K562 (cell line): ENCODE results near the gene PDZRN4. TPM values are rescaled to one million over a fixed set of nuclear protein-coding genes. Genes with fewer than 3 reads are reported as not detected.

Source experiments
- ATAC-seq: fragments of 200-7000 bp; cut with Tn5 transposase; 3 replicates; pipeline ENCODE4 v1.9.1; 2020; ENCODE audit warnings: moderate library complexity
- BruUV-seq: library from RNA; stranded (reverse); fragments of 400-500 nt; replicated peaks from 2 replicates; lab custom pipeline; 2021; lab: Mats Ljungman, UMichigan
- CTCF ChIA-PET: fragments of 300-600 bp; formaldehyde crosslinking; extraction: SDS; loops from one replicate; lab custom pipeline; 2021; ENCODE audit warnings: low intra/inter-chr PET ratio; lab: Yijun Ruan, JAX
- POLR2A ChIA-PET: fragments of 300-600, 350-650 bp; sonication (Branson Sonifier 250); formaldehyde crosslinking; extraction: SDS; loops from one replicate; lab custom pipeline; 2021; ENCODE audit warnings: antibody characterized with exemption, inconsistent platforms; lab: Yijun Ruan, JAX
- DNase-seq, 4 experiments: peaks; one replicate each; pipeline versions ENCODE4 v3.0.0 to v3.0.0-alpha.2; 2011 to 2018; ENCODE audit warnings: low spot score in 3 of 4, mixed read lengths in 3 of 4; ENCODE audit errors: extremely low read depth in 1 of 4
- FAIRE-seq: peaks from 2 replicates; lab custom pipeline; 2011; peaks lifted over from hg19 to GRCh38; lab: Jason Lieb, UNC
- H2AFZ ChIP-seq: 2 replicates; pipeline ENCODE4 v1.6.0; 2011; ENCODE audit warnings: low read depth, low read length, control low read depth, inconsistent platforms
- H3K27ac ChIP-seq: fragments of 200-600 bp; 3 replicates; pipeline ENCODE4 v1.8.0; 2011; ENCODE audit warnings: low read depth, mild to moderate bottlenecking, control low read depth, inconsistent platforms, low read length, moderate library complexity, mixed read lengths; ENCODE audit errors: extremely low read depth
- H3K27me3 ChIP-seq, 2 experiments: fragments of 300-600 bp in 1 of 2; 2 replicates in 1 of 2; 3 replicates in 1 of 2; pipeline versions ENCODE4 v1.6.0 to v1.8.0; 2011; ENCODE audit warnings: inconsistent platforms in 2 of 2, low read length in 2 of 2, mild to moderate bottlenecking in 1 of 2, mixed read lengths in 1 of 2, moderate library complexity in 1 of 2; ENCODE audit not compliant: control insufficient read depth in 2 of 2, insufficient read depth in 2 of 2
- H3K36me3 ChIP-seq: fragments of 300-600 bp; 3 replicates; pipeline ENCODE4 v1.8.0; 2011; ENCODE audit warnings: mild to moderate bottlenecking, low read length, inconsistent platforms; ENCODE audit not compliant: control insufficient read depth, insufficient read depth
- H3K4me1 ChIP-seq, 2 experiments: fragments of 200-600 bp in 1 of 2; replicated peaks in 1 of 2; 2 replicates in 1 of 2; 3 replicates in 1 of 2; pipeline versions ENCODE4 v1.5.1 to v1.8.0; 2011; ENCODE audit warnings: inconsistent platforms in 2 of 2, low read length in 2 of 2, mild to moderate bottlenecking in 1 of 2, mixed read lengths in 1 of 2, moderate library complexity in 1 of 2; ENCODE audit not compliant: control insufficient read depth in 2 of 2, insufficient read depth in 2 of 2
- H3K4me2 ChIP-seq: 2 replicates; pipeline ENCODE4 v1.6.1; 2011; ENCODE audit warnings: low read length, control low read depth, inconsistent platforms, mixed read lengths; ENCODE audit not compliant: insufficient read depth
- H3K4me3 ChIP-seq: fragments of 200-600 bp; sonication (generic), shearing (Covaris generic); 2 replicates; pipeline ENCODE4 v1.5.1; 2016; ENCODE audit warnings: control low read depth, inconsistent platforms
- H3K79me2 ChIP-seq: fragments of 200-600 bp; 3 replicates; pipeline ENCODE4 v1.8.0; 2011; ENCODE audit warnings: low read length, inconsistent platforms; ENCODE audit not compliant: control insufficient read depth, insufficient read depth
- H3K9ac ChIP-seq, 2 experiments: 2 replicates each; pipeline versions ENCODE4 v1.6.0 to v1.6.1; 2011; ENCODE audit warnings: low read depth in 2 of 2, low read length in 2 of 2, control low read depth in 1 of 2, inconsistent platforms in 1 of 2, mild to moderate bottlenecking in 1 of 2, mixed read lengths in 1 of 2; ENCODE audit not compliant: insufficient read depth in 1 of 2
- H3K9me1 ChIP-seq: one replicate; pipeline ENCODE4 v1.6.0; 2011; ENCODE audit warnings: inconsistent platforms, mild to moderate bottlenecking, low read length, moderate library complexity; ENCODE audit not compliant: control insufficient read depth, insufficient read depth
- H3K9me3 ChIP-seq: replicated peaks from 2 replicates; pipeline ENCODE4 v1.5.1; 2011; ENCODE audit warnings: low read depth, low read length, inconsistent platforms; ENCODE audit not compliant: control insufficient read depth, insufficient read depth
- H4K20me1 ChIP-seq: replicated peaks from 2 replicates; pipeline ENCODE4 v1.6.1; 2011; ENCODE audit warnings: low read length, inconsistent platforms, mixed read lengths; ENCODE audit not compliant: control insufficient read depth, insufficient read depth
- LEF1 ChIP-seq: fragments of 450-650 bp; IDR thresholded peaks from 2 replicates; pipeline ENCODE4 v1.6.1; 2016; ENCODE audit warnings: mild to moderate bottlenecking
- PRMT5 ChIP-seq: sonication (generic); formaldehyde crosslinking; IDR thresholded peaks from 2 replicates; pipeline ENCODE4 v1.5.0; 2020; ENCODE audit warnings: missing genetic modification reagents
- ZNF445 ChIP-seq: fragments of 250-450 bp; sonication (Bioruptor Pico); IDR thresholded peaks from 2 replicates; pipeline ENCODE4 v1.4.0; 2020; ENCODE audit warnings: low read depth, mild to moderate bottlenecking, moderate library complexity
- WGBS: fragments of 100-300 bp; shearing (Covaris generic); methylation state at CpG from one replicate; pipeline ENCODE4 v1.1.6; 2016; ENCODE audit warnings: low coverage, mixed read lengths; ENCODE audit not compliant: insufficient coverage; ENCODE audit errors: missing lambda C conversion rate; 5-methylcytosine and 5-hydroxymethylcytosine counted together
- in situ Hi-C: fragments of 300-500 bp; cut with MboI; formaldehyde crosslinking; loops from 4 replicates; pipeline ENCODE4 v1.15.0; 2018; ENCODE audit warnings: inconsistent platforms, mixed read lengths
- intact Hi-C: fragments of 100-400 bp; cut with micrococcal nuclease; formaldehyde crosslinking; loops from 2 replicates; pipeline ENCODE4 v1.14.2; 2022
- polyA plus RNA-seq, 8 experiments: library from polyadenylated mRNA; depleted of rRNA in 4 of 8; stranded (reverse) in 5 of 8; unstranded in 3 of 8; fragments of >200 nt; fragmentation: Nextera tagmentation in 2 of 8; fragmentation: Illumina TruSeq in 1 of 8; extraction: Ambion mirVana in 2 of 8; extraction: Trizol in 1 of 8; gene quantifications; 2 replicates each; pipeline versions ENCODE4 v1.2.1 to v1.2.3, GENCODE V29; 2011 to 2014; ENCODE audit warnings: inconsistent platforms in 1 of 8, missing spikeins in 1 of 8
- total RNA-seq, 7 experiments: library from RNA; depleted of rRNA in 6 of 7; stranded (reverse); fragments of >200 nt in 6 of 7; fragmentation: Illumina TruSeq in 2 of 7; extraction: Trizol in 2 of 7; gene quantifications; 2 replicates each; pipeline versions ENCODE4 v1.2.1 to v1.2.3, GENCODE V29; 2011 to 2021; ENCODE audit warnings: low replicate concordance in 1 of 7
- TF ChIP-seq, protein P1 (sequence below): fragments of 250-450 bp; sonication (Bioruptor Pico); IDR thresholded peaks from 2 replicates; pipeline ENCODE4 v1.5.0; 2022; ENCODE audit warnings: mild to moderate bottlenecking

PDZRN4 gene
- total and polyA plus RNA-seq, 9 of the 15 experiments (the other 6 are each of a cell fraction or from before 2014, with no cell fraction given): not detected

DNA sequence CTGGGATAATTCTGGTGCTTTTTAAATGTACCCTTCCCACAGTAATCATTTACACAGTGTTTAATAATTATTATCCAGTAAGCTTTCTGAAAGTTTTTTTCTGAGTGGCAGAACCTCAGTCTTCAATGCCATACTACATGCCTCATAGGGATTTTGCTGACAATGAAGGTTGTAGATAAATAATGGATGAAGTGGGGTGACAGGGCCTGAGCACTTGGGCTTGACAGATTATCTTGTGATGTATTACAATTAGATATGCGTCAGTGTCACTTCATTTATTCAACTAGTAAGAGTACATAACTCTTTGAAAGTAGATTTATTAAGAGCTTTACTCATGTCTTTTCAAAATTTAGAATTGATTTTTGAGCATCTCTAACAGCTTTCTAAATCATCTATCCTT is 176.1 kb downstream of the PDZRN4 start:
- H3K4me3 ChIP-seq: no peak overlapping the region
- H2AFZ ChIP-seq: no peak overlapping the region
- no peaks in the 10 kb centered on the region for H3K36me3 ChIP-seq
- ChIA-PET POLR2A (no interaction called here), CTCF (no interaction called here)
- H3K9me3 ChIP-seq: peaks cover 3% of the 10 kb centered on the region
- WGBS: 0% methylated on average over 1 of the region's 1 CpG
- H4K20me1 ChIP-seq: no peaks in the 10 kb centered on the region
- BruUV-seq: no TSS peak
- H3K27me3 ChIP-seq: no peaks in the 10 kb centered on the region
- intact Hi-C loops: no loop called here
- H3K4me1 ChIP-seq: no peaks in the 10 kb centered on the region
- DNase-seq: no peak
- H3K79me2 ChIP-seq: no peaks in the 10 kb centered on the region
- no peak overlapping the region for H3K27ac ChIP-seq
- no peak for FAIRE-seq
- in situ Hi-C loops: no loop called here
- TF ChIP-seq ZNF445 (CRISPR knock-in tag): no peak
- TF ChIP-seq LEF1: no peak
- TF ChIP-seq PRMT5 (CRISPR knock-in tag): no peak
- TF ChIP-seq, protein P1, sequence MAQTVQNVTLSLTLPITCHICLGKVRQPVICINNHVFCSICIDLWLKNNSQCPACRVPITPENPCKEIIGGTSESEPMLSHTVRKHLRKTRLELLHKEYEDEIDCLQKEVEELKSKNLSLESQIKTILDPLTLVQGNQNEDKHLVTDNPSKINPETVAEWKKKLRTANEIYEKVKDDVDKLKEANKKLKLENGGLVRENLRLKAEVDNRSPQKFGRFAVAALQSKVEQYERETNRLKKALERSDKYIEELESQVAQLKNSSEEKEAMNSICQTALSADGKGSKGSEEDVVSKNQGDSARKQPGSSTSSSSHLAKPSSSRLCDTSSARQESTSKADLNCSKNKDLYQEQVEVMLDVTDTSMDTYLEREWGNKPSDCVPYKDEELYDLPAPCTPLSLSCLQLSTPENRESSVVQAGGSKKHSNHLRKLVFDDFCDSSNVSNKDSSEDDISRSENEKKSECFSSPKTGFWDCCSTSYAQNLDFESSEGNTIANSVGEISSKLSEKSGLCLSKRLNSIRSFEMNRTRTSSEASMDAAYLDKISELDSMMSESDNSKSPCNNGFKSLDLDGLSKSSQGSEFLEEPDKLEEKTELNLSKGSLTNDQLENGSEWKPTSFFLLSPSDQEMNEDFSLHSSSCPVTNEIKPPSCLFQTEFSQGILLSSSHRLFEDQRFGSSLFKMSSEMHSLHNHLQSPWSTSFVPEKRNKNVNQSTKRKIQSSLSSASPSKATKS: no peak
- H3K4me2 ChIP-seq: no peak overlapping the region
- no peak overlapping the region for H3K9ac ChIP-seq
- no peaks in the 10 kb centered on the region for H3K9me1 ChIP-seq
- ATAC-seq: no peak
